PC-3 (cell line): Measurements from ENCODE around the gene GTF3C5.

ENCODE experiments used
- CTCF ChIP-seq: fragments of 300-600 bp; sonication (generic); conservative IDR thresholded peaks from 2 replicates; pipeline ENCODE4 v1.5.1; 2017; ENCODE audit warnings: antibody characterized with exemption, low read depth, mild to moderate bottlenecking, low read length
- EZH2 ChIP-seq: fragments of 300-600 bp; sonication (generic); IDR thresholded peaks from one replicate; pipeline ENCODE4 v1.6.1; 2017; ENCODE audit warnings: antibody characterized with exemption, mild to moderate bottlenecking, low read length; ENCODE audit not compliant: unreplicated experiment

GRCh38 chr9:132989014-132989310, 41.8 kb upstream of the GTF3C5 start:
- TF ChIP-seq CTCF (no peak), EZH2 (no peak)
